SK-N-SH treated with all-trans-retinoic acid at 6 μM for 48 hours (cell line): ENCODE data around the gene CRYL1.

Source experiments
- BACH2 ChIP-seq: fragments of 250-450 bp; sonication (Bioruptor Pico); IDR thresholded peaks from 2 replicates; pipeline ENCODE4 v1.9.0; 2021; ENCODE audit warnings: mild to moderate bottlenecking, borderline replicate concordance
- PPARA ChIP-seq: fragments of 250-450 bp; sonication (Bioruptor Pico); IDR thresholded peaks from 2 replicates; pipeline ENCODE4 v1.5.0; 2020; ENCODE audit warnings: mild to moderate bottlenecking, borderline replicate concordance
- ZFP3 ChIP-seq: fragments of 250-450 bp; sonication (Bioruptor Pico); IDR thresholded peaks from 2 replicates; pipeline ENCODE4 v1.5.0; 2020; ENCODE audit warnings: mild to moderate bottlenecking, moderate library complexity
- TF ChIP-seq, protein P1 (sequence below): fragments of 250-450 bp; sonication (Bioruptor Pico); IDR thresholded peaks from 2 replicates; pipeline ENCODE4 v1.8.0; 2020; ENCODE audit warnings: mild to moderate bottlenecking, moderate library complexity, borderline replicate concordance

DNA sequence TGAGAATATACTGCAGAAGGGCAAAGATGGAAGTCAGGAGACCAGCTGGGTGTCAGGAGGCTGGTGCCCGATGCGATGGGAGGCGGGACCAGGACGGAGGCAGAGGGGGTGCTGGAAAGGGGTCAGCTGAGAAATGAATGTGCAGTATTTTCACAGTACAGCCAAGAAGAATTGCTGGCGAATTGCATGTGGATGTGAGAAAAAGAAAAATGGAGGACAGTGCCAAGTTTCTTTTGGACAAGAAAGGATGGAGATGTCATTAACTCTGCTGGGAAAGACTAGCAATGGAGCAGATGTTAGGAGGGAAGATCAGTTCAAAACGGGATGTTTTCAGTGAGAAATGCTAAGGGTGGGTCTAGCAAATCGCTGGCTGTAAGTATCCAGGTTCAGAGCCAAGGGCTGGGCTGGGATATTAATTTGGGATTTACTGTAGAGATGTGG is 7.0 kb downstream of the CRYL1 start:
- TF ChIP-seq ZFP3 (CRISPR knock-in tag): no peak
- no peak for TF ChIP-seq PPARA (CRISPR knock-in tag)
- TF ChIP-seq, protein P1, sequence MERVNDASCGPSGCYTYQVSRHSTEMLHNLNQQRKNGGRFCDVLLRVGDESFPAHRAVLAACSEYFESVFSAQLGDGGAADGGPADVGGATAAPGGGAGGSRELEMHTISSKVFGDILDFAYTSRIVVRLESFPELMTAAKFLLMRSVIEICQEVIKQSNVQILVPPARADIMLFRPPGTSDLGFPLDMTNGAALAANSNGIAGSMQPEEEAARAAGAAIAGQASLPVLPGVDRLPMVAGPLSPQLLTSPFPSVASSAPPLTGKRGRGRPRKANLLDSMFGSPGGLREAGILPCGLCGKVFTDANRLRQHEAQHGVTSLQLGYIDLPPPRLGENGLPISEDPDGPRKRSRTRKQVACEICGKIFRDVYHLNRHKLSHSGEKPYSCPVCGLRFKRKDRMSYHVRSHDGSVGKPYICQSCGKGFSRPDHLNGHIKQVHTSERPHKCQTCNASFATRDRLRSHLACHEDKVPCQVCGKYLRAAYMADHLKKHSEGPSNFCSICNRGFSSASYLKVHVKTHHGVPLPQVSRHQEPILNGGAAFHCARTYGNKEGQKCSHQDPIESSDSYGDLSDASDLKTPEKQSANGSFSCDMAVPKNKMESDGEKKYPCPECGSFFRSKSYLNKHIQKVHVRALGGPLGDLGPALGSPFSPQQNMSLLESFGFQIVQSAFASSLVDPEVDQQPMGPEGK: no peak
- no peak for TF ChIP-seq BACH2 (CRISPR knock-in tag)
